ENCODE results near the gene PRDM5.
"Not testable (repeated sequence)": the region's sequence is repeated elsewhere in the genome, so short reads cannot be mapped to it uniquely, and the experiment has no call there.

Gene PRDM5

GRCh38 chr4:120754590-120754989 lies 167.9 kb downstream of the PRDM5 start:
- ChIA-PET POLR2A (ENCODE audit: low non-redundant PET) (no interaction called here), CTCF (no interaction called here)
- TF ChIP-seq CTCF (conservative IDR thresholded peaks at IDR 0.05; ENCODE audit: low read depth), result no peak
- no peak overlapping the region for H3K27ac ChIP-seq
- no peak for DNase-seq (ENCODE audit: low spot score)

GRCh38 chr4:120753854-120754253 lies 168.7 kb downstream of the PRDM5 start:
- TF ChIP-seq CTCF (conservative IDR thresholded peaks at IDR 0.05; ENCODE audit: low read depth), result no peak
- no peak overlapping the region for H3K27ac ChIP-seq
- ChIA-PET CTCF (no interaction called here), POLR2A (ENCODE audit: low non-redundant PET) (no interaction called here)
- DNase-seq (ENCODE audit: low spot score), result no peak

DNA sequence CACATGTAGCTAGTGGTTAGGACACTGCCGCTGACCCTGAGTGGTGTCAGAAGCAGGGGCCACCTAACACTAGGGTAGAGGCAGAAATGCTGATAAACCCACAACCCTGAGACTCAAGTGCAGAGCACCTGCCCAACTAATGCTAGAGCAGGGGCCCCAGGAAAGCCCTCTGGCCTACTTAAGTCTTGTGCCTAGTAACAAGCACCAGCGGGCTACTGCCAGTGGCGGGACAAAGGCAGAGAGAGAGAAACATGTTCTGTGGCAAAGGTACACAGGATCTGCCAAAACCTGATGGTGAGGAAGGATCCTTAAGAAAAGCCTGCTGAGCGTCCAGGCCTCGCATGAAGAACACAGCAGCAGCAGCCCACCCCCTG lies 172.4 kb downstream of the PRDM5 start:
- TF ChIP-seq CTCF (conservative IDR thresholded peaks at IDR 0.05; ENCODE audit: low read depth), result no peak
- ChIA-PET POLR2A (ENCODE audit: low non-redundant PET) (no interaction called here), CTCF (no interaction called here)
- DNase-seq (ENCODE audit: low spot score), result no peak
- no peak overlapping the region for H3K27ac ChIP-seq

DNA sequence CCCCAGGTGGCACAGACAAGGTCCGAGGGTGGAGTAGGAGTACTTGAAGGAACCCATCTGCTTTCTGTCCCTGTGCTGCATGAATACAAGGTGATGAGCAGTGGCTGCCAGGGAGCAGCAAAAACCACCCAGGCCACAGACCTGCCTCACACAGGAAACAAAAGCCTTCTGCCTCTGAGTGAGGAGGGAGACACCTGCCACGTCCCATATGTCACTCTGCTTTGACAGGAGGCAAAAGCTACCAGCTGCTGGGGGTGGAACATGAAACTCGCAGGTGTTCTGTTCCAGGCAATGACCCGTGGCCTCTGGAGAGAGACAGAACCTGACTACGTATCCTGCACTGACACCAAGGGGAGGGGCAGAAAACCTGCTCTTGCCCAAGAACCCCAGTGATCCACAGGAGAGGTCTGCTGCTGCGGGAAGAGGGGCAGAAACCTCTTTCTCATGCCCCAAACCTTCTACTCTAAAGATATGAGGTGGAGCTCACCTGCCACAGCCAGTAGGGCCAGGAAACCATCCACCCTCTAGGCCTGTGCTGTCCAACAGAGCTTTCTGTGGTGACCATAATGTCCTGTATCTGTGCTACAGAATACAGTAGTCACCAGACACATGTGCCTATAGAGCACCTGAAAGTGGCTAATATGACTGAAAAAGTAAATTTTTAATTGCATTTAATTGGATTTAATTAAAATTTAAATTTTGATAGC lies 172.9 kb downstream of the PRDM5 start:
- TF ChIP-seq CTCF (conservative IDR thresholded peaks at IDR 0.05; ENCODE audit: low read depth), result no peak
- no peak for DNase-seq (ENCODE audit: low spot score)
- ChIA-PET POLR2A (ENCODE audit: low non-redundant PET) (no interaction called here), CTCF (no interaction called here)
- H3K27ac ChIP-seq, result no peak overlapping the region

DNA sequence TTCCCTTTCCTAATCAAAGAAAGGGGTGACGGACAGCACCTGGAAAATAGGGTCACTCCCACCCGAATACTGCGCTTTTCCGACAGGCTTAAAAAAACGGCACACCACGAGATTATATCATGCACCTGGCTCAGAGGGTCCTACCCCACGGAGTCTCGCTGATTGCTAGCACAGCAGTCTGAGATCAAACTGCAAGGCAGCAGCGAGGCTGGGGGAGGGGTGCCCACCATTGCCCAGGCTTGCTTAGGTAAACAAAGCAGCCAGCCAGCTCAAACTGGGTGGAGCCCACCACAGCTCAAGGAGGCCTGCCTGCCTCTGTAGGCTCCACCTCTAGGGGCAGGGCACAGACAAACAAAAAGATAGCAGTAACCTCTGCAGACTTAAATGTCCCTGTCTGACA lies 180.9 kb downstream of the PRDM5 start:
- POLR2A ChIA-PET (ENCODE audit: low non-redundant PET); DNase-seq (ENCODE audit: low spot score); H3K27ac ChIP-seq; CTCF ChIA-PET: not testable (repeated sequence)

DNA sequence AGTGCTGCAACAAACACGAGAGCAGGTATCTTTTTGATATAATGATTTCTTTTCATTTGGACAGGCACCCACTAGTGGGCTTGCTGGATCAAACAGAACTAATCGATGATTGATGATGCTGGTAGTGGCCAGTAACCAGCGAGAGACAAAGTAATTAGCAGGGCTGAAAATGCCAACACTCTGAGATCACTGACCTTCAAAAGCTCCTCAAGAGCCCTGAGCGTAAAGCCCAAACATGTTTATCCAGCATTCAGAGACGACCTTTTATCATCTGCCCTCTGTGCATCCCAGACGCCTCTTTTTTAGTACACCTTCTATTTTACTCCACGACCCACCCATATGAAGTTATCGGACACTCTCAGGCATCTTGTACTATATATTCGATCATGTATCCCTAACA lies 186.2 kb downstream of the PRDM5 start:
- TF ChIP-seq CTCF (conservative IDR thresholded peaks at IDR 0.05; ENCODE audit: low read depth), result no peak
- ChIA-PET CTCF (no interaction called here), POLR2A (ENCODE audit: low non-redundant PET) (no interaction called here)
- no peak for DNase-seq (ENCODE audit: low spot score)
- no peak overlapping the region for H3K27ac ChIP-seq

GRCh38 chr4:120733968-120734367 lies 188.6 kb downstream of the PRDM5 start:
- POLR2A ChIA-PET (ENCODE audit: low non-redundant PET), result interaction anchor here (0.6 kb wide), 1 partner anchor 528 kb away, joined by 5 read pairs; no protein-coding TSS in a partner anchor
- H3K27ac ChIP-seq, result no peak overlapping the region
- TF ChIP-seq CTCF (conservative IDR thresholded peaks at IDR 0.05; ENCODE audit: low read depth), result no peak
- CTCF ChIA-PET, result interaction anchor here (0.7 kb wide), 1 partner anchor 411 kb away, joined by 3 read pairs; no protein-coding TSS in a partner anchor
- no peak for DNase-seq (ENCODE audit: low spot score)

Data from RWPE1 (cell line).